Kidney capillary endothelial cell (primary cell): Measurements from ENCODE around the gene BBS4.
"Not testable (repeated sequence)": the region's sequence is repeated elsewhere in the genome, so short reads cannot be mapped to it uniquely, and the experiment has no call there.

Experiments used
- DNase-seq: peaks from one replicate; pipeline ENCODE4 v3.0.0-alpha.2; 2018; ENCODE audit warnings: low spot score

BBS4 gene

DNA sequence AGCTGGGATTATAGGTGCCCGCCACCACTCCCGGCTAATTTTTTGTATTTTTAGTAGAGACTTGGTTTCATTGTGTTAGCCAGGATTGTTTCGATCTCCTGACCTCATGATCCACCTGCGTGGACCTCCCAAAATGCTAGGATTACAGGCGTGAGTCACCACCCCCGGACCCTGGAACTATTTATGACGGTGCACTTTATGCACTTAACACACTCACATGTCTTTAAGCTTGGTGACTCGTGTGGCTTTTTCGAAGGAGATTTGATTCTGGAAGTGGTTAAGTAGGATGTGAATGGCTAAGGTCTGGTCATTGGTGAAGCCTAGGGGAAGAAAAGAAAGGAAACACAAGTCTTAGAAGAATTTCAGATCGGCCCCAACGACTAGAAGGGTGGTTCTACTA lies 20.3 kb downstream of the BBS4 start:
- no peak for DNase-seq

DNA sequence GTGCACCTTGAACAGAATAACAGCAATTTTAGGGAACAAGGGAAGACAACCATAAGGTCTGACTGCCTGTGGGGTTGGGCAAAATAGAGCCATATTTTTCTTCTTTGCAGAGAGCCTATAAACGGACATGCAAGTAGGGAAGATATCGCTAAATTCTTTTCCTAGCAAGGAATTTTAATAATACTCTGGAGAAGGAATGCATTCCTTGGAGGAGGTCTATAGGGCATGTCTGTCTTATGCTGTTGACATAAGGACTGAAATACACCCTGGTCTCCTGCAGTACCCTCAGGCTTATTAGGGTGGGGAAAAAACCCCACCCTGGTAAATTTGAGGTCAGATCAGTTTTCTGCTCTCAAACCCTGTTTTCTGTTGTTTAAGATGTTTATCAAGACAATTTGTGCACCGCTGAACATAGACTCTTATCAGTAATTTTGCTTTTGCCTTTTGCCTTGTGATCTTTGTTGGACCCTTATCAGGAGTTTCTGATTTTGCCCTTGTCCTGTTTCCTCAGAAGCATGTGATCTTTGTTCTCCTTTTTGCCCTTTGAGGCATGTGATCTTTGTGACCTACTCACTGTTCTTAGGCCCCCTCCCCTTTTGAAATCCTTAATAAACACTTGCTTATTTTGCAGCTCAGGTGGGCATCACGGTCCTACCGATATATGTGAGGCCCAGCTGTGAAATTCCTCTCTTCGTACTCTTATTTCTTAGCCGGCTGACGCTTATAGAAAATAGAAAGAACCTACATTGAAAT lies 22.7 kb downstream of the BBS4 start:
- DNase-seq, result not testable (repeated sequence)

DNA sequence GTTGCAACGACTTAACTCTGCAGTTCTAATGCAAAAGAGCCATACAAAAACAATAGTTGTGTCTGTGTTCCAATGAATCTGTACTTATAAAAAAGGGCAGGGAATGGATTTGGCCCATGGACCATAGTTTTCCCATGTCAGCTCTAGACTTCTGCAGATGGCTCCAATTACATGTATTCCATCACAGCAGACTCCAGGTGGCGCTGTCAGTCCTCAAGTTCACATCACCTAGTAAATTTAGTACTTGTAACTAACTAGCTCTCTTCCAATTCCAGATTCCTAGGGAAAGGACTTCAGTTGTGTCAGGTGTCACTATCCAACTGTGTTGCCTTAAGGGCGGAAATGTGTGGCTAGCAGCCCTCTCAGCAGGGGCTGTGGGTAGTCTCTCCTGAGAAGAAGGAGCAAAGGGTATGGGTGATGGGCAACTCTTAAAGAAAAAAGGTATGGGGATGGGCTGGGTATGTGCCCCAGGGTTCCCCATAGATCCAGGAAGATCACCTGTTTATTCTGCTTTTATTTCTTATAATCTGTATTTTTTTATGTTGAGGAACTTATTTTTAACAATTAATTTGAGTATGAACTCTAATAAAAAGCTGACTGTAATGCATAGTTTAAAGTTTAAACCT lies 36.2 kb downstream of the BBS4 start:
- DNase-seq, result peak; percentile 38

GRCh38 chr15:72724028-72724427 lies 38.0 kb downstream of the BBS4 start:
- DNase-seq, result no peak

DNA sequence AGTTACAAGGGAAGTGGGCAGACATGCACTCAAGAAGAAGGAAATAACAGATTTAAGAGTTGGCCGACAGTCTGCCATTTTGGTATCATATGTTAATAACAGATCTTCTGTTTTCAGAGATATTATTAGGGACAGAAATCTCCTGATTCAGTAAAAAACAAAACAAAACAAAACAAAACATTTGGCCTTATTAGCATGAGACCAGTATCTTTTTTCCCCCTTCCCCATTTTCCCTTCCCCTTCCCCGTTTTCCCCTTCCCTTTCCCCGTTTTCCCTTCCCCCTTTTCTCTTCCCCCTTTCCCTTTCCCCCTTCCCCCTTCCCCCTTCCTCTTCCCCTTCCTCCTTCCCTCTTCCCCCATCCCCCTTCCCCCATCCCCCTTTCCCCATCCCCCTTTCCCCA lies 39.4 kb downstream of the BBS4 start:
- DNase-seq, result no peak

- not testable (repeated sequence) for DNase-seq
Measured at GRCh38 chr15:72725851-72726250, 39.8 kb downstream of the BBS4 start.

DNA sequence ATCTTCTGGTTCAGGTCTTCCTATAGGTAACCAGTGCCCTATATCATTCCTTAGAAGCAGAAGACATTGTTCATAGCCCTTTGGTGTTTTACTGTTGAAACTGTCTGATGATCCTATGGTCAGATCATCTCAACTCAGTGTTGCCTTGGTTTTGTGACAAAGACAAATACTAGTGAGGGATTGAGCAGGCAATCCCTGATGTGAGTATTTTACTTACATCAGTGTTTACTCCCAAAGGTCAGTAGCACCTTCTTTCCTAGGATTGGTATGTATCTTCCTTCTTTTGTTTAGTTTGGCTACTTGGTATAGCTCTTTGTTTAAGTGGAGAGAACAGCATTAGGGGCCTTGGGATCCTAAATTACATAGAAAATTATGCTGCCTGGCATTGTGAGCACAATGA lies 41.1 kb downstream of the BBS4 start:
- DNase-seq, result no peak

- not testable (repeated sequence) for DNase-seq
Measured at GRCh38 chr15:72728249-72728648, 42.2 kb downstream of the BBS4 start.

DNA sequence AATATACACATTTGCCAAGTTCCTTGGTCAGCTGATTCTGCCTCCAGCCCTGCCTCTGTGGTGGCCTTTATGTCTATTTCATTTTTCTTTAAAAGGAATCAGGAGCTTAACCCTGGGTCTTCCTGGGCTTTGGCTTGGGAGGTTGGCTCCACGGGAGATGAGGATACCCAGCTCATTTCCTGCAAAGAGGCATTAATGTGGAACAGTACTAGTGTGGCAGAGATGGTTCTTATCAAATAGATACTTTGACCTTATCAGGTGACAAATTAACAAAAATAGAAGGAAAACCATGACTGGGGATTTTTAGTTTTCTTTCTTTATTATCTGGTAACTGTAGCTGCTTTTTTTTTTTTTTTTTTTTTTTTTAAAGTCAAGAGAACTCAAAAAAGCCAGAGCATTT lies 42.8 kb downstream of the BBS4 start:
- no peak for DNase-seq

GRCh38 chr15:72732086-72732485 lies 46.1 kb downstream of the BBS4 start:
- DNase-seq, result no peak

DNA sequence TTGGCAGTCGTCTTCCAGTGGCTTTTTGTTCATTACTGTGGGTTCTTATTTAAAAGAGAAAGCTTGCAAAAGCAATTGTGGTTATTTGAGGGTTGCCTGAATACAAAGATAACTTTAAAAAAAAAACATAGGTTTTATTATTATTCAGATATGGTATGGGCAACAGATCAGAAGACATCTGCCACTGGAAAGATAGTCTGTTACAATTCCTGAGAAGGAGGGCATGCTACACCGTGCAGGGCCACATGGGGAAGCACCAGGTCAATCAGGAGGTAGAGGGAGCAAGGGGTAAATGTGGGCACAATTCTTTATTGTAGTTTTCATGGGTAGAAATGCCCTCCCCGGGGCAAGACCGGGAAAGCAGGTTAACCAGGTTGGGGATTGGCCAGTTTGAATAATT lies 46.5 kb downstream of the BBS4 start:
- no peak for DNase-seq

DNA sequence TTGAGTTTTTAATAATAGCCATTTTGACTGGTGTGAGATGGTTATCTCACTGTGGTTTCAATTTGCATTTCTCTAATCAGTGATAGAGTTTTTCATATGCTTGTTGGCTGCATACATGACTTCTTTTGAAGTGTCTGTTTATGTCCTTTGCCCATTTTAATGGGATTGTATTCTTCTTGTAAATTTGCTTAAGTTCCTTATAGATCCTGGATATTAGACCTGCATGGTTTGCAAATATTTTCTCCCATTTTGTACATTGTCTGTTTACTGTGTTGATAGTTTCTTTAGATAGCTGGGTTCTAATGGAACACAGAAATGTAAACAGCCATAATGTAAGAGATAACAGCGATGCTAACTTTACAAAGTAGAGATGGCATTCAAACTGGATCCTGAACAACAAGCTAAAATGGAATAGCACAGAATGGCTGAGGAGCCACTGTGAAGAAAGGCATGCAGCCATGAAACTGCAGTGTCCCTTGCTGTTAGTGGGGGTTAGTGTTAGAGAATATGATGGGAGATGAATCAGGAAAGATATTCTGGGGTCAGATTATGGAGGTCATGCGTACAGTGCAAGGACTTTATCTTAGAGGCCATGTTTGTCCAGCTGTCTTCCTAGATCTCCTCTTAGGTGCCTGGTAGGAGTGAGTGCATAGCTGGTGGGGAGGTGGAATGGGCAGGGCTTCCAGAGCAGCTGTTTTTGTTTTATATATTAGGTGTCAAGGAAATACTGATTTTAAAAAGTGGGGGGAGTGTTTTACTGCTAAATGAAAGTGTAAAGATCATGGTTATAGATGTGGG lies 48.1 kb downstream of the BBS4 start:
- DNase-seq, result no peak

GRCh38 chr15:72735111-72735510 lies 49.1 kb downstream of the BBS4 start:
- no peak for DNase-seq

- DNase-seq, result no peak
Measured at GRCh38 chr15:72737061-72737460, 51.1 kb downstream of the BBS4 start.

DNA sequence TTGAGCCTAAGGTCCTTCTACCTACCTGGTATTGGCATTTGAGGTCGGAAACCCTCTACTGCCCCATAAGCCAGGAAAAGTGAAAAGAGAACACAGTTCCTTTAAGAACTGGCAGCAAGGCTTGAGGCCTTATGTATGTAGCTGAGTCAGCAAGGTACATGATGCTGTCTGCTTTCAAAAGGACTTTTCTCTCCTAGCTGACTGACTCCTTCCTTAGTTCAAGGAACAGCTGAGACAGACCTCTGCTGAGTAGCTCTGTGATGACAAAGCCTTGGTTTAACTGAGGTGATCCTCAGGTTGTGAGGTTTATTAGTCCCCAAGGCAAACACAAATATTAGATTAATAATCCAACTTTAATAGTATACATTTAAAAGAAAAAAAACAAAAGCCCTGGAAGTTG lies 51.7 kb downstream of the BBS4 start:
- no peak for DNase-seq

DNA sequence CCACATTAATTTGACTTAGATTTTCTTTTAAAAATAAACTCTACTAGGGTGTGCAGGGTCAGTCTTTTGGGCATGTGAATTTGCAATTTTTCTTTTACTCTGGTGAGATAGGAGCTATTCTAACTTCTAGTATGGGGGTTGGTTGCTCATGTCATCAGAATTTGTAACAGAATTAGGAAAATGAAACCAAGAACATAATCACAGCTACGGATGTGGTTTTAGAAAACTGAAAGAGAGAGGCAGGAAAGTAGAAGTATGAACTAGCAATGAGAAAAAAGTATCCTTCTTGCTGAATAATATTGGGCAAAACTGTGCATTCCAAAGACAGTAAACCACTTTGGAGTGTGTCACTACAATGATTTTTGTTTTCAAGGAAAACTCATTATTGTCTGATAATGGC lies 54.2 kb downstream of the BBS4 start:
- no peak for DNase-seq

DNA sequence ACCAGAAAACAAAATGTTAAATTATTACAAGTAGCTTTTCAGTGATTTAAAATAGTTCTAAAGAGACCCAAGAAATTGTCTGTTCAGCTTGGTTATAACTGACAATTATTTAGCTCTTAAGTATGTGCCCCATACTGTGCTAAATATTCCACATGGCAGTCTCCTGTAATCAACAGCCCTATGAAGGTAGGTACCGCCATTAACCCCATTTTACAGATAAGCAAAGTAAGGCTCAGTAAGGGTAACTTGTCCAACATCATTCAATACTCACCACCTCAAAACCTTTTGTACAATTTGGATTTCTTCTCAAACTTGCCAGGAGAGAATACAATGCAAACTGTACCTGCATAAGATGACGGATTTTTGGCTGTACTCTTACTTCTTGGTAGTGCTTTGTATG lies 63.7 kb downstream of the BBS4 start:
- DNase-seq, result no peak

- no peak for DNase-seq
Measured at GRCh38 chr15:72751751-72752455, 65.9 kb downstream of the BBS4 start.

DNA sequence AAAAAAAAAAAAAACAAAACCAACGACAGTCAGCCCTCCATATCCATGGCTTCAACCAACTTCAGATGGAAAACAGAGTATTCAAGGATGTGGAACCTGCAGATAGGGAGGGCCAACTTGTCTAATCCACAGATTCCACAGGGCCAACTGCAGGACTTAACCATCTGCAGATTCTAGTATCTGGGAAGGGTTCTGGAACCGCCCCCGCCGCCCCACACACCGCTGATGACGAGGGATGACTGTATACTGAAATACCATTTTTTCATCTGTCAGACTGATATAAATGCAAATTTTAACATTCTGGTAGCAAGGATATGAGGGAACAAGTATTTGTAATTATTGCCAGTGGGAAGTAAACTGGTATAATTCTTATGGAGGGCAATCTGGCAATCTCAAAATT lies 68.1 kb downstream of the BBS4 start:
- DNase-seq, result no peak

DNA sequence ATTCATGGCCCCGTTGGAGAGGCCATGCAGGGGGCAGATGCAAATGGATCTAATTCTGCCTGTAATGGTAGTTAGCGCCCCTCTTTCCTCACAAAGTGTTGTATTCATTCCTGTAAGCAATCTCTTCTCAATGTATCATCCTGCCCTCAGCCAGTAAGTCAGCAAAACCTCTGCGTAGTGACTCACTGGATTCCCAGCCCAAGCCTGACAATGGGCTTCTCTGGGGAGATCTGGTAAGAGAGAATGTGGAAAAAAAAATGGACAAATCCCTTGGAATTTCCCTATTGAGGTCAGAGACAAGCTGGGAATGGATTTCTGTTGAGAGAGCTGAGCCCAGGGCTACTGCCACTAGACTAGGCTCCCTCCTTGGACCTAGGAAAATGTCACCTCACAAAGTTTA lies 72.2 kb downstream of the BBS4 start:
- DNase-seq, result peak; percentile 45

DNA sequence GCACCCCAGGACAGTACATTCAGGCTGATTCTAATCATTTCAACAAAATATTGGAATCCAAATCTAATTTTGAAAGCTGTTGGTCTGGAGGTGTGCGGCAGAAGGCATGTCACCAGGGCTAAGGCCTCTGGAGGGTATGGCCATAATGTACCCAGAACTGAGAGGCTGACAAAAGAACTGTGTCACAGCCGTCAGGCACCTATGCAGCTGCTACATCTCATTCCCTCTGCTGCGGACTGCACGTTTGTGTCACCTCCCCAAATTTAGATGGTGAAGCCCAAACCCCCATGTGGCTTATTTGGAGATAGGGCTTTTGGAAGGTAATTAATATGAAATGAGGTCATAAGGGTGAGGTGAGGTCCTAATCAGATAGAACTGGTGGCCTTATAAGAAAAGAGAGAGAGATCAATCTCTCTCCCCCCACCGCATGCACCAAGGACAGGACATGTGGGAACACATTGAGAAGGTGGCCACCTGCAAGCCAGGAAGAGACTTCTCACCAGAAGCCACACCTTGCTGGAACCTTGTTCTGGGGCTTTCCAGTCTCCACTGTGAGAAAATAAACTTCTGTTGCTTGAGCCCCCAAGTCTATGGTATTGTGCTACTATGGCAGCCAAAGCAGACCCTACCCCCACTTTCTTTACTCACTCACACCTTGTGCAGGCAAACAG lies 74.7 kb downstream of the BBS4 start:
- no peak for DNase-seq

GRCh38 chr15:72764656-72765055 lies 78.6 kb downstream of the BBS4 start:
- no peak for DNase-seq
